ENCODE results near the gene MAST4. TPM values are rescaled to one million over a fixed set of nuclear protein-coding genes. Genes with fewer than 3 reads are reported as not detected.

MAST4 gene
- total RNA-seq, 2 donors from 2014 or later: 36.8 to 45.7 TPM

- Histone ChIP-seq H3K27me3 (replicated peaks; ENCODE audit: insufficient read depth) (no peaks in the 10 kb centered on the region), H3K36me3 (no peaks in the 10 kb centered on the region), H3K9me3 (no peaks in the 10 kb centered on the region), H3K4me3 (no peak overlapping the region), H3K27ac (no peak overlapping the region), H3K4me1 (replicated peaks) (no peaks in the 10 kb centered on the region)
- 28% methylated on average over 11 of the region's 11 CpGs for WGBS
- TF ChIP-seq CTCF (IDR thresholded peaks at IDR 0.05) (peak; percentile 40 to 90 (median 86)), POLR2A (IDR thresholded peaks at IDR 0.05) (no peak), POLR2AphosphoS5 (IDR thresholded peaks at IDR 0.05) (peak; percentile 76)
- DNase-seq (ENCODE audit: low spot score): peak; percentile 85
- intact Hi-C loops (cut with DNase I): loop anchor here (2.0 to 10.0 kb wide), 4 partner anchors 42 to 397 kb away; no protein-coding TSS in a partner anchor
Measured at GRCh38 chr5:67209141-67209771, 613.1 kb downstream of the MAST4 start.

GRCh38 chr5:67211926-67212325, 615.7 kb downstream of the MAST4 start:
- WGBS: 89% methylated on average over 2 of the region's 2 CpGs
- H3K27ac ChIP-seq: no peak overlapping the region
- no peaks in the 10 kb centered on the region for H3K27me3 ChIP-seq (replicated peaks; ENCODE audit: insufficient read depth)
- peaks cover 3% of the 10 kb centered on the region for H3K4me1 ChIP-seq (replicated peaks)
- TF ChIP-seq POLR2A (IDR thresholded peaks at IDR 0.05): no peak
- TF ChIP-seq CTCF (IDR thresholded peaks at IDR 0.05): no peak
- TF ChIP-seq POLR2AphosphoS5 (IDR thresholded peaks at IDR 0.05): no peak
- no peak for DNase-seq (ENCODE audit: low spot score)
- intact Hi-C loops (cut with DNase I): no loop called here
- no peaks in the 10 kb centered on the region for H3K9me3 ChIP-seq
- no peak overlapping the region for H3K4me3 ChIP-seq
- no peaks in the 10 kb centered on the region for H3K36me3 ChIP-seq

GRCh38 chr5:67214036-67214435, 617.8 kb downstream of the MAST4 start:
- H3K27ac ChIP-seq: no peak overlapping the region
- H3K9me3 ChIP-seq: no peaks in the 10 kb centered on the region
- H3K27me3 ChIP-seq (replicated peaks; ENCODE audit: insufficient read depth): no peaks in the 10 kb centered on the region
- TF ChIP-seq CTCF (IDR thresholded peaks at IDR 0.05): no peak
- no peak for TF ChIP-seq POLR2A (IDR thresholded peaks at IDR 0.05)
- no peak for TF ChIP-seq POLR2AphosphoS5 (IDR thresholded peaks at IDR 0.05)
- no peak overlapping the region for H3K4me3 ChIP-seq
- intact Hi-C loops (cut with DNase I): no loop called here
- peaks cover 3% of the 10 kb centered on the region for H3K4me1 ChIP-seq (replicated peaks)
- H3K36me3 ChIP-seq: no peaks in the 10 kb centered on the region
- 87% methylated on average over 6 of the region's 6 CpGs for WGBS
- DNase-seq (ENCODE audit: low spot score): no peak

DNA sequence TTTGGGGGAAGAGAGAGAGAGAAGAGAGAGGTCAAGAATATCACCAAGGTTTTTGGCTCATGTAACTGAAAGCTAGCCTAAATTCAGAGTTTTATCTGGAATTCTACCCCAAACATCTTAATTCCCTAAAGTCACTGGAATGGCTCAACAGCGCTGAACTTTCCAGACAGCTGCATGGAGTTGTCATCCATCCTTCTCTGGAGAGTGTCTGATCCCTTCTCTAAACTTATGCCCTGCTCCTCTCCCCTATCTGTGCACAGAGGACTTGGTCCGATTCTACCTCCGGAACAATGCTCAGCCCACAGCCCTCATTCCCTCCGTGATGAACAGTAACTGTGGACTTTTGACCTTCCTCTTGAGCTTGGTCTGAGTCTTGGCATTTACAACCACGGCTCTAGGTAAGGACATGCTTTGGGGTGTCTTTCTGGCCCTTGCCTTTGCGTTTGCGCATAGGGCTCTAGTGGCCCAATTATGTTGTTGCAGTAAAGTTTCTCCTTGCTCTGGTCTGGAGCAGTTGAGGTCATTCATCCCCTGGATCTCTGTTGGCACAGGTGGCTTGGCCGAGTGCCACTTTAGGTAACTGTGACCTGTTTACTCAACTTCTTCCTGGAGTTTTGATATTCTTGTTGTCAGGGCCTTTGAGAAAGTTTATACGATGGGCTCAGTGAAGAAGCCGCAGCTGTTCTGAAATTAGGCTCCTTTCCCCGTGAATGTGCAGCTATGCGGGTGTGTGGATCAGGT, 618.7 kb downstream of the MAST4 start:
- intact Hi-C loops (cut with DNase I): no loop called here
- H3K4me1 ChIP-seq (replicated peaks): peaks cover 3% of the 10 kb centered on the region
- H3K4me3 ChIP-seq: no peak overlapping the region
- H3K27me3 ChIP-seq (replicated peaks; ENCODE audit: insufficient read depth): no peaks in the 10 kb centered on the region
- WGBS: 77% methylated on average over 12 of the region's 12 CpGs
- DNase-seq (ENCODE audit: low spot score): no peak
- no peaks in the 10 kb centered on the region for H3K9me3 ChIP-seq
- peak overlapping the region; percentile 73 to 77 for H3K27ac ChIP-seq
- TF ChIP-seq POLR2A (IDR thresholded peaks at IDR 0.05): no peak
- no peak for TF ChIP-seq POLR2AphosphoS5 (IDR thresholded peaks at IDR 0.05)
- no peak for TF ChIP-seq CTCF (IDR thresholded peaks at IDR 0.05)
- H3K36me3 ChIP-seq: no peaks in the 10 kb centered on the region
